ENCODE results near the gene FTO. TPM values are rescaled to one million over a fixed set of nuclear protein-coding genes. Genes with fewer than 3 reads are reported as not detected.

The FTO gene
- total and polyA plus RNA-seq, 2 of the 13 experiments (the other 11 are each of a cell fraction or from before 2014, with no cell fraction given) = 41.6 to 55.8 TPM

DNA sequence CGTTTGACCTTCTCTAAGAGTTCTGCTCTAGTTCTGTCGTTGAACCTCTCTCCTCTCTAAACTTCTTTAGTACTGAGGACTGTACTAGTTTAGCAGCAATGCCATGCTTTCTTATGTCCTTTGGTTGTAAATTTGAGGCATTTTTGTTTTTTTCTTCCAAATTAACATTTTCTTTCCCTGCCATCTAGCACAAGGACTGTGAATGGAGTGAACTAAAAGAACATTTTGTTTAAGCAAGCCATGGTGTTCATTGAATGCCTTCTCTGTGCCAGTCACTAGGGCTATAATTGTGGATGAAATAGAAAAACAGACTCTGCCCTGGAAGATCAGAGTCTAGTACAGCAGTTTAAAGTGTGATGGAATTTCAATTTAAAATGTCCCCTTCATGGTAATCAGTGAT lies 137.9 kb downstream of the FTO start:
- no peak overlapping the region for H3K4me2 ChIP-seq (ENCODE audit: low read depth, low read length)
- no peak overlapping the region for H3K4me3 ChIP-seq (replicated peaks in 1 of 3; ENCODE audit: insufficient read depth in 1 of 3, low read depth in 2 of 3, low read length in 3 of 3)
- no TSS peak for BruUV-seq (replicated peaks)
- intact Hi-C loops (cut with micrococcal nuclease; ENCODE audit: unreplicated experiment) = no loop called here
- in situ Hi-C loops (cut with HindIII; ENCODE audit: extremely low pct_ligation_motif_present, low pct_unique_long_range_greater_than_20kb) = no loop called here
- no peaks in the 10 kb centered on the region for H3K27me3 ChIP-seq (ENCODE audit: control insufficient read depth in 1 of 2, insufficient read depth in 2 of 2, low read length in 2 of 2)
- 88% methylated on average over 2 of the region's 2 CpGs for WGBS (ENCODE audit: low lambda C conversion rate)
- no peaks in the 10 kb centered on the region for H3K79me2 ChIP-seq (ENCODE audit: insufficient read depth, low read length)
- peaks cover 9% of the 10 kb centered on the region for H3K4me1 ChIP-seq (ENCODE audit: insufficient read depth, low read length)
- no peak for TF ChIP-seq ATF7 (IDR thresholded peaks at IDR 0.05)
- TF ChIP-seq ATF7 (CRISPR knock-in tag; IDR thresholded peaks at IDR 0.05) = no peak
- no peak for TF ChIP-seq HNRNPK (IDR thresholded peaks at IDR 0.05; ENCODE audit: low read depth, low read length, poor library complexity, severe bottlenecking)
- no peak for TF ChIP-seq SRSF9 (IDR thresholded peaks at IDR 0.05; ENCODE audit: borderline replicate concordance, insufficient read depth, low read depth, low read length, poor library complexity, severe bottlenecking)
- no peak for TF ChIP-seq ZNF83 (CRISPR knock-in tag; IDR thresholded peaks at IDR 0.05; ENCODE audit: borderline replicate concordance)
- TF ChIP-seq, protein P1, sequence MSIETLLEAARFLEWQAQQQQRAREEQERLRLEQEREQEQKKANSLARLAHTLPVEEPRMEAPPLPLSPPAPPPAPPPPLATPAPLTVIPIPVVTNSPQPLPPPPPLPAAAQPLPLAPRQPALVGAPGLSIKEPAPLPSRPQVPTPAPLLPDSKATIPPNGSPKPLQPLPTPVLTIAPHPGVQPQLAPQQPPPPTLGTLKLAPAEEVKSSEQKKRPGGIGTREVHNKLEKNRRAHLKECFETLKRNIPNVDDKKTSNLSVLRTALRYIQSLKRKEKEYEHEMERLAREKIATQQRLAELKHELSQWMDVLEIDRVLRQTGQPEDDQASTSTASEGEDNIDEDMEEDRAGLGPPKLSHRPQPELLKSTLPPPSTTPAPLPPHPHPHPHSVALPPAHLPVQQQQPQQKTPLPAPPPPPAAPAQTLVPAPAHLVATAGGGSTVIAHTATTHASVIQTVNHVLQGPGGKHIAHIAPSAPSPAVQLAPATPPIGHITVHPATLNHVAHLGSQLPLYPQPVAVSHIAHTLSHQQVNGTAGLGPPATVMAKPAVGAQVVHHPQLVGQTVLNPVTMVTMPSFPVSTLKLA (IDR thresholded peaks at IDR 0.05) = no peak
- TF ChIP-seq ZNF7 (CRISPR knock-in tag; IDR thresholded peaks at IDR 0.05) = no peak
- no peak for TF ChIP-seq GFI1 (CRISPR knock-in tag; IDR thresholded peaks at IDR 0.05; ENCODE audit: borderline replicate concordance)
- no peak for TF ChIP-seq HIVEP1 (CRISPR knock-in tag; IDR thresholded peaks at IDR 0.05)
- TF ChIP-seq ZNF337 (CRISPR knock-in tag; IDR thresholded peaks at IDR 0.05; ENCODE audit: borderline replicate concordance, low read depth) = no peak
- TF ChIP-seq JARID2 (CRISPR knock-in tag; IDR thresholded peaks at IDR 0.05; ENCODE audit: insufficient replicate concordance) = no peak
- TF ChIP-seq ZNF138 (CRISPR knock-in tag; IDR thresholded peaks at IDR 0.05; ENCODE audit: low read depth) = no peak
- TF ChIP-seq ZNF205 (CRISPR knock-in tag; IDR thresholded peaks at IDR 0.05) = no peak
- TF ChIP-seq, protein P2, sequence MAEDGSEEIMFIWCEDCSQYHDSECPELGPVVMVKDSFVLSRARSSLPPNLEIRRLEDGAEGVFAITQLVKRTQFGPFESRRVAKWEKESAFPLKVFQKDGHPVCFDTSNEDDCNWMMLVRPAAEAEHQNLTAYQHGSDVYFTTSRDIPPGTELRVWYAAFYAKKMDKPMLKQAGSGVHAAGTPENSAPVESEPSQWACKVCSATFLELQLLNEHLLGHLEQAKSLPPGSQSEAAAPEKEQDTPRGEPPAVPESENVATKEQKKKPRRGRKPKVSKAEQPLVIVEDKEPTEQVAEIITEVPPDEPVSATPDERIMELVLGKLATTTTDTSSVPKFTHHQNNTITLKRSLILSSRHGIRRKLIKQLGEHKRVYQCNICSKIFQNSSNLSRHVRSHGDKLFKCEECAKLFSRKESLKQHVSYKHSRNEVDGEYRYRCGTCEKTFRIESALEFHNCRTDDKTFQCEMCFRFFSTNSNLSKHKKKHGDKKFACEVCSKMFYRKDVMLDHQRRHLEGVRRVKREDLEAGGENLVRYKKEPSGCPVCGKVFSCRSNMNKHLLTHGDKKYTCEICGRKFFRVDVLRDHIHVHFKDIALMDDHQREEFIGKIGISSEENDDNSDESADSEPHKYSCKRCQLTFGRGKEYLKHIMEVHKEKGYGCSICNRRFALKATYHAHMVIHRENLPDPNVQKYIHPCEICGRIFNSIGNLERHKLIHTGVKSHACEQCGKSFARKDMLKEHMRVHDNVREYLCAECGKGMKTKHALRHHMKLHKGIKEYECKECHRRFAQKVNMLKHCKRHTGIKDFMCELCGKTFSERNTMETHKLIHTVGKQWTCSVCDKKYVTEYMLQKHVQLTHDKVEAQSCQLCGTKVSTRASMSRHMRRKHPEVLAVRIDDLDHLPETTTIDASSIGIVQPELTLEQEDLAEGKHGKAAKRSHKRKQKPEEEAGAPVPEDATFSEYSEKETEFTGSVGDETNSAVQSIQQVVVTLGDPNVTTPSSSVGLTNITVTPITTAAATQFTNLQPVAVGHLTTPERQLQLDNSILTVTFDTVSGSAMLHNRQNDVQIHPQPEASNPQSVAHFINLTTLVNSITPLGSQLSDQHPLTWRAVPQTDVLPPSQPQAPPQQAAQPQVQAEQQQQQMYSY (CRISPR knock-in tag; IDR thresholded peaks at IDR 0.05) = no peak
- no peak for TF ChIP-seq ZNF570 (CRISPR knock-in tag; IDR thresholded peaks at IDR 0.05; ENCODE audit: borderline replicate concordance)
- TF ChIP-seq SALL2 (CRISPR knock-in tag; IDR thresholded peaks at IDR 0.05) = no peak
- no peak for TF ChIP-seq NFYB (CRISPR knock-in tag; IDR thresholded peaks at IDR 0.05)
- TF ChIP-seq ZNF329 (CRISPR knock-in tag; IDR thresholded peaks at IDR 0.05; ENCODE audit: low read depth) = no peak
- POLR2A ChIA-PET = no interaction called here
- H3K36me3 ChIP-seq (replicated peaks in 1 of 2; ENCODE audit: control insufficient read depth in 1 of 2, insufficient read depth in 2 of 2, low read length in 2 of 2) = peaks cover 0 to 3% of the 10 kb centered on the region in 2 experiments; a peak in 4 of 5 replicates
- CTCF ChIA-PET (ENCODE audit: low intra/inter-chr PET ratio, low total read pairs) = no interaction called here
- no peaks in the 10 kb centered on the region for H3K9me3 ChIP-seq (ENCODE audit: low read length)
- DNase-seq (ENCODE audit: low spot score) (no peak), FAIRE-seq (no peak), ATAC-seq (no peak)
- no peaks in the 10 kb centered on the region for H4K20me1 ChIP-seq (ENCODE audit: insufficient read depth, low read length)
- H2AFZ ChIP-seq (ENCODE audit: low read length) = no peak overlapping the region
- H3K27ac ChIP-seq (ENCODE audit: extremely low read length, insufficient read depth, low read length) = no peak overlapping the region
- H3K9ac ChIP-seq (ENCODE audit: insufficient read depth, low read depth, low read length) = no peak overlapping the region
